ENCODE results near the gene PTPN14.
"Not testable (repeated sequence)": the region's sequence is repeated elsewhere in the genome, so short reads cannot be mapped to it uniquely, and the experiment has no call there.

PTPN14 gene

DNA sequence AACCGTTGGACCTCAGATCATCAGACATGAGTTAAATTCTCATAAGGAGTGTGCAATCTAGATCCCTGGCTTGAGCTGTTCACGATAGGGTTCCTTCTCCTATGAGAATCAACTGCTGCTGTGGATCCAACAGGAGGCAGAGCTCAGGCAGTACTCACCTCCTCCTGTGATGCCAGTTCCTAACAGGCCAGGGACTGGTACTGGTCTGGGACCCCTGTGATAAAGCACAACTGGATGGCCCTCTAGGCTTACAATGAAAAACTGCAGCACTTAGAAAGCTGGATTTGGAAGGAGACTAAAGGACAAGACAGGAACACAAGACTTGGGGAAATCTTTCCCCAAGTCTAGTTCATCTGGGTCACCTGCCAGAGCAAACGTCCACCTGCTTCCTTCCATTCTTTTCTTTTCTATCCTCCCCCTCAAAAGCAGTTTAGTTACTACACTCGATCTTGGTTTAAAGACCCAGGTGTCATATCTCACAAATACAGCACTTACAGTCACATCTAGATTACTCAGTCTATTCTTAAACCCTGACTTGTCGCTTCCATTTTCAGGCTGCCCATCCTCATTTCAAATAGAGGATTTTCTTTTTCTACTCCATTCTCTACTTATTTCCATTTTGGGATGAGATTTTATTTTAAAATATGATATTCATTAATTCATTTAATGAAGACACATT lies 59.8 kb downstream of the PTPN14 start:
- no peaks in the 10 kb centered on the region for H3K4me1 Mint-ChIP-seq
- no peak overlapping the region for H3K27ac Mint-ChIP-seq (ENCODE audit: low read depth)
- no peak for DNase-seq (ENCODE audit: low spot score in 2 of 2)
- H3K27me3 Mint-ChIP-seq, result peaks cover 45% of the 10 kb centered on the region
- H3K4me3 Mint-ChIP-seq, result no peak overlapping the region
- no peak for ATAC-seq (replicated peaks; ENCODE audit: extremely low read depth, poor library complexity, severe bottlenecking)
- H3K9me3 Mint-ChIP-seq, result no peaks in the 10 kb centered on the region
- H3K36me3 Mint-ChIP-seq (ENCODE audit: insufficient read depth), result no peaks in the 10 kb centered on the region

- H3K4me1 Mint-ChIP-seq, result no peaks in the 10 kb centered on the region
- no peaks in the 10 kb centered on the region for H3K36me3 Mint-ChIP-seq (ENCODE audit: insufficient read depth)
- no peaks in the 10 kb centered on the region for H3K9me3 Mint-ChIP-seq
- ATAC-seq (replicated peaks; ENCODE audit: extremely low read depth, poor library complexity, severe bottlenecking) (no peak), DNase-seq (ENCODE audit: low spot score in 2 of 2) (no peak)
- no peak overlapping the region for H3K27ac Mint-ChIP-seq (ENCODE audit: low read depth)
- H3K4me3 Mint-ChIP-seq, result no peak overlapping the region
- H3K27me3 Mint-ChIP-seq, result peaks cover 28% of the 10 kb centered on the region
Measured at GRCh38 chr1:214485151-214485550, 66.3 kb downstream of the PTPN14 start.

DNA sequence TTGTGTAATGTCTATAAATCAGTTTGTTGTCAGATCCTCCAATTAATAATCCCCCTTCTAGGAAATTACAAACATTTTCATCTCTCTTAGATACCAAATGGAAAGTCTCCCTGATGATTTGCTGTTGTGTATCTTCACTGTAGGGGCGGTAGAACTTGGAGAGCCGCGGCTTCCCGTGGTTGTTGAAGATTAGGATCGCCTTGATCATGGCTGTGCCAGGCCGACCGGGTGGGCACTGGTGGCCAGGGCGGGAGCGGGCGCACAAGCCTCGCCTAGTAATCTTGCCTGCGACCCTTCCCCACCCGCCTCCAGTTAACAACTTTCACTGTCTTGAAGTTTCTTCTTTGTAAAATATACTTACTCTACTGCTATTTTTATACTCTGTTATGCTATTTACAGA lies 68.2 kb downstream of the PTPN14 start:
- not testable (repeated sequence) for H3K9me3 Mint-ChIP-seq, H3K4me1 Mint-ChIP-seq

DNA sequence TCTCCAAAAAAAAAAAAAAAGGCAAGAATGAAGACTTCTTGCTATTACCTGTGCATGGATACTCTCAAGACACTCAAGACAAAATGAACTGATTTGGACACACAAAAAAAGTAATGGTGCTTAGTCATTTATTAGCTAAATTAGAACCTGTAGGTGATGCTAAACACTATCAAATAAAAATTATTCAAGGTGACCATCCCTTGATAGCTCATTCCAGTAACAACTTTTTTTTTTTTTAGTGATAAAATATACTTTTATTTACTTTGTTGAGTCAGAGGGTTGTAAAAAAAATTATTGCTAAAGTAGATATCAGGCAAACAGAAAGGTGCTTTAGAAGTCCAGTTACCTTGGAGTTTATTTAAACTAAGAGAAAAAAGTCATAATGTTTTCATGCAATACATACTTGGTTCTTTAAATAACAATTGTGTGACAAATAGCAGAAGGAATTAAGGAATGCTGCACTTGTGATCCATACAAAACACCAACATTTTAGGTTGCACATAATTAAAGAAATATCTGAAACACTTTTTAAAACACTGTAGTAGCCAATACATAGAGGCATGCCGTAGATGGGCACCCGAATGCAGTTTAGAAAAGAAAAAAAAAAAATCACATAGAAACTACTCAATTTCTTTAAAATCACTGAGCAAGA lies 69.3 kb downstream of the PTPN14 start:
- not testable (repeated sequence) for DNase-seq (ENCODE audit: low spot score in 2 of 2); ATAC-seq (replicated peaks; ENCODE audit: extremely low read depth, poor library complexity, severe bottlenecking)

More for the DNA sequence above, 68.2 kb downstream of the PTPN14 start:
- H3K36me3 Mint-ChIP-seq (ENCODE audit: insufficient read depth); ATAC-seq (replicated peaks; ENCODE audit: extremely low read depth, poor library complexity, severe bottlenecking); H3K27ac Mint-ChIP-seq (ENCODE audit: low read depth); H3K4me3 Mint-ChIP-seq; DNase-seq (ENCODE audit: low spot score in 2 of 2): not testable (repeated sequence)
- H3K27me3 Mint-ChIP-seq, result peaks cover 21% of the 10 kb centered on the region

GRCh38 chr1:214476986-214477870 lies 74.2 kb downstream of the PTPN14 start:
- no peaks in the 10 kb centered on the region for H3K36me3 Mint-ChIP-seq (ENCODE audit: insufficient read depth)
- no peak overlapping the region for H3K4me3 Mint-ChIP-seq
- ATAC-seq (replicated peaks; ENCODE audit: extremely low read depth, poor library complexity, severe bottlenecking) (no peak), DNase-seq (ENCODE audit: low spot score in 2 of 2) (no peak)
- no peaks in the 10 kb centered on the region for H3K9me3 Mint-ChIP-seq
- peaks cover 43% of the 10 kb centered on the region for H3K27me3 Mint-ChIP-seq
- no peak overlapping the region for H3K27ac Mint-ChIP-seq (ENCODE audit: low read depth)
- no peaks in the 10 kb centered on the region for H3K4me1 Mint-ChIP-seq

More for the DNA sequence above, 69.3 kb downstream of the PTPN14 start:
- not testable (repeated sequence) for H3K9me3 Mint-ChIP-seq; H3K4me3 Mint-ChIP-seq; H3K27ac Mint-ChIP-seq (ENCODE audit: low read depth); H3K36me3 Mint-ChIP-seq (ENCODE audit: insufficient read depth); H3K4me1 Mint-ChIP-seq
- H3K27me3 Mint-ChIP-seq, result peaks cover 23% of the 10 kb centered on the region

- no peak for ATAC-seq (replicated peaks; ENCODE audit: extremely low read depth, poor library complexity, severe bottlenecking)
- no peak overlapping the region for H3K27ac Mint-ChIP-seq (ENCODE audit: low read depth)
- H3K27me3 Mint-ChIP-seq, result peaks cover 49% of the 10 kb centered on the region
- no peaks in the 10 kb centered on the region for H3K9me3 Mint-ChIP-seq
- DNase-seq (ENCODE audit: low spot score in 2 of 2), result no peak
- no peak overlapping the region for H3K4me3 Mint-ChIP-seq
- peaks cover 2% of the 10 kb centered on the region for H3K36me3 Mint-ChIP-seq (ENCODE audit: insufficient read depth)
- no peaks in the 10 kb centered on the region for H3K4me1 Mint-ChIP-seq
Measured at GRCh38 chr1:214476229-214476985, 75.0 kb downstream of the PTPN14 start.

DNA sequence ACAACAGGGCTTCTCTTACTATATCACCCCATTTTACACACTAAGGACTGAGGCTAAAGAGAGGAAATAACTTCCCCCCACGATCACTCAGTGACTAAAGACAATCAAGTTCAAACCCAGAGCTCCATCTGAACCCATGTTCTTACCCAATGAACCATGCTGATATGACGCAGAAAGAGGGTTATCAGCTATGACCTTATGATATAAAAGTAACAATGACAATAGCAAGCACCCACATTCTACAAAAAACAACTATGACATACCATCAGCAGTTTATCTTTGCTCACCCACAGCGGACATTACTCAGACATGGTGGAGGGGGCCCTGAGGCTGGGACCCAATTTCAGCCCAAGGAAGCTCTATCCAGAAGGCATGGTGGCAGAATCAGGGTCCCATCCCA lies 75.7 kb downstream of the PTPN14 start:
- DNase-seq (ENCODE audit: low spot score in 2 of 2) (no peak), ATAC-seq (replicated peaks; ENCODE audit: extremely low read depth, poor library complexity, severe bottlenecking) (no peak)
- H3K36me3 Mint-ChIP-seq (ENCODE audit: insufficient read depth), result peaks cover 2% of the 10 kb centered on the region
- no peaks in the 10 kb centered on the region for H3K4me1 Mint-ChIP-seq
- H3K4me3 Mint-ChIP-seq, result no peak overlapping the region
- no peaks in the 10 kb centered on the region for H3K9me3 Mint-ChIP-seq
- peaks cover 49% of the 10 kb centered on the region for H3K27me3 Mint-ChIP-seq
- H3K27ac Mint-ChIP-seq (ENCODE audit: low read depth), result no peak overlapping the region

GRCh38 chr1:214475331-214475730 lies 76.1 kb downstream of the PTPN14 start:
- Mint-ChIP-seq H3K4me3 (no peak overlapping the region), H3K36me3 (ENCODE audit: insufficient read depth) (peaks cover 2% of the 10 kb centered on the region), H3K4me1 (no peaks in the 10 kb centered on the region), H3K27ac (ENCODE audit: low read depth) (no peak overlapping the region), H3K27me3 (peaks cover 49% of the 10 kb centered on the region), H3K9me3 (no peaks in the 10 kb centered on the region)
- ATAC-seq (replicated peaks; ENCODE audit: extremely low read depth, poor library complexity, severe bottlenecking) (no peak), DNase-seq (ENCODE audit: low spot score in 2 of 2) (no peak)

GRCh38 chr1:214474467-214474866 lies 76.9 kb downstream of the PTPN14 start:
- Mint-ChIP-seq H3K9me3 (no peaks in the 10 kb centered on the region), H3K4me1 (no peaks in the 10 kb centered on the region), H3K27ac (ENCODE audit: low read depth) (no peak overlapping the region), H3K4me3 (no peak overlapping the region), H3K36me3 (ENCODE audit: insufficient read depth) (peaks cover 2% of the 10 kb centered on the region), H3K27me3 (peaks cover 50% of the 10 kb centered on the region)
- no peak for ATAC-seq (replicated peaks; ENCODE audit: extremely low read depth, poor library complexity, severe bottlenecking)
- no peak for DNase-seq (ENCODE audit: low spot score in 2 of 2)

- no peaks in the 10 kb centered on the region for H3K4me1 Mint-ChIP-seq
- DNase-seq (ENCODE audit: low spot score in 2 of 2), result no peak
- no peak for ATAC-seq (replicated peaks; ENCODE audit: extremely low read depth, poor library complexity, severe bottlenecking)
- peaks cover 2% of the 10 kb centered on the region for H3K36me3 Mint-ChIP-seq (ENCODE audit: insufficient read depth)
- peaks cover 56% of the 10 kb centered on the region for H3K27me3 Mint-ChIP-seq
- H3K4me3 Mint-ChIP-seq, result no peak overlapping the region
- no peak overlapping the region for H3K27ac Mint-ChIP-seq (ENCODE audit: low read depth)
- H3K9me3 Mint-ChIP-seq, result no peaks in the 10 kb centered on the region
Measured at GRCh38 chr1:214473862-214474261, 77.5 kb downstream of the PTPN14 start.

DNA sequence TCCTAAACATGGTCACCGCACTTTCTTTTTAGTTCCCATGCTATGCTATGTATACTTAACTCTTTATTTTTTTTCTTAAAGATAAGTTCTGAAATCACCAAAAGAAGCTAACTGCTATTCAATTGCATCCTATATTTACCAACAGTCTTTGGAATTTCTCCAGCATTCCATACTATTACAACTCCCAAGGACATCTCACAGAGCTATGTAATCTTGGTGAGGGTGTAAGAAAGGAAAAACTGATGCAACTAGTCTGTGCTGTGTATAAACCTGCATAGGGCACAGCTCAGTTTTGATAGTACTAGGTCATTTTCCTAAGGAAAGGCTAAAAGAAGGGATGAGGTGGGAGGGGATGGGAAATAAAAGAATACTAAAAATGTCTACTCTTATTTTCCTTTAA lies 78.0 kb downstream of the PTPN14 start:
- Mint-ChIP-seq H3K27ac (ENCODE audit: low read depth) (no peak overlapping the region), H3K4me1 (no peaks in the 10 kb centered on the region), H3K4me3 (no peak overlapping the region)

GRCh38 chr1:214472364-214472763 lies 79.0 kb downstream of the PTPN14 start:
- H3K4me3 Mint-ChIP-seq, result no peak overlapping the region
- H3K27me3 Mint-ChIP-seq, result peaks cover 64% of the 10 kb centered on the region
- H3K9me3 Mint-ChIP-seq, result no peaks in the 10 kb centered on the region
- H3K36me3 Mint-ChIP-seq (ENCODE audit: insufficient read depth), result peaks cover 2% of the 10 kb centered on the region
- ATAC-seq (replicated peaks; ENCODE audit: extremely low read depth, poor library complexity, severe bottlenecking) (no peak), DNase-seq (ENCODE audit: low spot score in 2 of 2) (no peak)
- H3K4me1 Mint-ChIP-seq, result no peaks in the 10 kb centered on the region
- no peak overlapping the region for H3K27ac Mint-ChIP-seq (ENCODE audit: low read depth)

More for the DNA sequence above, 78.0 kb downstream of the PTPN14 start:
- Mint-ChIP-seq H3K27me3 (peaks cover 58% of the 10 kb centered on the region), H3K36me3 (ENCODE audit: insufficient read depth) (peaks cover 2% of the 10 kb centered on the region), H3K9me3 (no peaks in the 10 kb centered on the region)
- ATAC-seq (replicated peaks; ENCODE audit: extremely low read depth, poor library complexity, severe bottlenecking), result no peak
- DNase-seq (ENCODE audit: low spot score in 2 of 2), result no peak
